ENCODE results near the gene PMPCA. TPM values are rescaled to one million over a fixed set of nuclear protein-coding genes. Genes with fewer than 3 reads are reported as not detected.

The PMPCA gene
- total and polyA plus RNA-seq, 2 donors (not counting 3 experiments of a cell fraction or from before 2014, with no cell fraction given) = 69.0 to 75.3 TPM

GRCh38 chr9:136377341-136378169 is 32.9 kb upstream of the PMPCA start:
- no TSS peak for BruUV-seq (replicated peaks)
- Histone ChIP-seq H3K4me2 (ENCODE audit: insufficient read depth, low read length) (no peak overlapping the region), H3K27ac (ENCODE audit: insufficient read depth, low read depth, low read length) (no peak overlapping the region), H3K4me1 (ENCODE audit: control insufficient read depth, extremely low read depth, insufficient read depth, low read length) (no peaks in the 10 kb centered on the region), H3K9me3 (replicated peaks; ENCODE audit: control insufficient read depth, insufficient read depth, low read length) (no peaks in the 10 kb centered on the region), H3K36me3 (ENCODE audit: control insufficient read depth in 2 of 2, extremely low read depth in 1 of 2, insufficient read depth in 2 of 2, low read length in 2 of 2) (peaks cover 4 to 34% of the 10 kb centered on the region in 2 experiments), H3K9me1 (replicated peaks; ENCODE audit: control insufficient read depth, extremely low read depth, insufficient read depth, low read length) (no peaks in the 10 kb centered on the region), H3K79me2 (ENCODE audit: control insufficient read depth, insufficient read depth, low read length) (no peaks in the 10 kb centered on the region), H3K4me3 (replicated peaks in 1 of 3; ENCODE audit: insufficient read depth in 1 of 3, low read depth in 1 of 3, low read length in 3 of 3) (no peak overlapping the region), H4K20me1 (replicated peaks; ENCODE audit: control insufficient read depth, extremely low read depth, insufficient read depth, low read length) (no peaks in the 10 kb centered on the region), H3K27me3 (ENCODE audit: control insufficient read depth in 2 of 2, insufficient read depth in 2 of 2, low read length in 2 of 2) (no peaks in the 10 kb centered on the region), H2AFZ (ENCODE audit: low read depth, low read length) (no peak overlapping the region), H3K9ac (replicated peaks; ENCODE audit: extremely low read depth, insufficient read depth, low read length) (no peak overlapping the region)
- intact Hi-C loops (cut with micrococcal nuclease) = no loop called here
- FAIRE-seq (no peak), DNase-seq (ENCODE audit: low read depth, low spot score) (no peak)
- ChIA-PET POLR2A (no interaction called here), CTCF (interaction anchor here (1.5 to 2.3 kb wide), 2 partner anchors 11 to 14 kb away, joined by 3 to 10 read pairs; partner anchors contain the start of gene DNLZ)
- dilution Hi-C loops (cut with MboI; ENCODE audit: extremely low pct_ligation_motif_present, low sequenced_read_pairs) = no loop called here
- no peak for TF ChIP-seq CTCF (IDR thresholded peaks at IDR 0.05; ENCODE audit: extremely low read depth in 1 of 2, insufficient read depth in 1 of 2, low read depth in 1 of 2, low read length in 2 of 2)
- no peak for TF ChIP-seq FOS (IDR thresholded peaks at IDR 0.05; ENCODE audit: borderline replicate concordance, insufficient read depth, low read length)
- no peak for TF ChIP-seq JUN (IDR thresholded peaks at IDR 0.05; ENCODE audit: borderline replicate concordance, insufficient read depth, insufficient read length, low read depth)
- no peak for TF ChIP-seq POLR2AphosphoS5 (IDR thresholded peaks at IDR 0.05; ENCODE audit: insufficient read depth, low read depth, low read length)
- TF ChIP-seq MYC (IDR thresholded peaks at IDR 0.05; ENCODE audit: low read depth, low read length) = no peak
- TF ChIP-seq POLR2A (IDR thresholded peaks at IDR 0.05; ENCODE audit: low read depth, low read length) = no peak
- no peak for TF ChIP-seq EZH2 (IDR thresholded peaks at IDR 0.05; ENCODE audit: borderline replicate concordance, low read depth, low read length, severe bottlenecking)

Measured in endothelial cell of umbilical vein (primary cell).